Type B pancreatic cell (in vitro differentiated cells): ENCODE data around the gene DSCAM. TPM values are rescaled to one million over a fixed set of nuclear protein-coding genes. Genes with fewer than 3 reads are reported as not detected.

ENCODE experiments used
- DNase-seq: peaks from one replicate; pipeline ENCODE4 v3.0.0; 2021; ENCODE audit warnings: mixed read lengths; ENCODE audit not compliant: unreplicated experiment; ENCODE audit errors: extremely low spot score
- H3K27ac Mint-ChIP-seq: 2 replicates; pipeline ENCODE4 v1.8.0; 2021; ENCODE audit warnings: mild to moderate bottlenecking, mixed read lengths
- H3K27me3 Mint-ChIP-seq: 2 replicates; pipeline ENCODE4 v1.8.0; 2021; ENCODE audit warnings: mixed read lengths
- H3K36me3 Mint-ChIP-seq: 2 replicates; pipeline ENCODE4 v1.8.0; 2021; ENCODE audit warnings: mixed read lengths
- H3K4me1 Mint-ChIP-seq: one replicate; pipeline ENCODE4 v1.8.0; 2021; ENCODE audit warnings: mixed read lengths; ENCODE audit not compliant: unreplicated experiment
- H3K4me3 Mint-ChIP-seq: 2 replicates; pipeline ENCODE4 v1.8.0; 2021; ENCODE audit warnings: mild to moderate bottlenecking, mixed read lengths
- H3K9me3 Mint-ChIP-seq: 2 replicates; pipeline ENCODE4 v1.8.0; 2021; ENCODE audit warnings: mixed read lengths
- total RNA-seq: library from RNA; stranded (reverse); gene quantifications from 2 replicates; pipeline ENCODE4 v1.2.1, GENCODE V29; 2021; ENCODE audit warnings: low replicate concordance
- TF ChIP-seq, protein P1 (sequence below): fragments of 200-600 bp; sonication (generic); conservative IDR thresholded peaks from 2 replicates; pipeline ENCODE4 v1.5.0; 2021; ENCODE audit warnings: antibody characterized with exemption, mild to moderate bottlenecking

Gene DSCAM
- total RNA-seq, 1 donor from 2014 or later = 1.4 TPM

DNA sequence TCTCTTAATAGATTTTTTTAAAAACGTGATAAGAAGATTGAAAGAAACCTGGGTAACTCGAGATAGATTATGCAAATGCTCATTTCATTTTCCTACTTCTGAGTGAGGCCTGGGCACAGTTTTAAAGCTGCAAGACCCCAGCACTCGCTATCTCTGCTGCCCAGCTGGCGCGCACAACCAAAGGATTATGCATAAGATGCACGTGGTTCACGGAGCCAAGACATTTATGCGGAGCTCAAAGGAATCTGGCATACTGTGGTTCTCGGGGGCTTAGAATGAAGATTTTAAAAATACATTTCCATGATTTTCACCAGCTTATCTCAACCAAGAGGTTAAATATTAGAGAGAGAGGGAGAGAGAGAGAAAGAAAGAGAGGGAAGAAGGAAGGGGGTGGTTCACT, 210.9 kb downstream of the DSCAM start:
- Mint-ChIP-seq H3K9me3 (no peaks in the 10 kb centered on the region), H3K4me1 (peaks cover 17% of the 10 kb centered on the region), H3K27ac (no peak overlapping the region), H3K4me3 (no peak overlapping the region), H3K36me3 (no peaks in the 10 kb centered on the region), H3K27me3 (peaks cover 4% of the 10 kb centered on the region)
- TF ChIP-seq, protein P1, sequence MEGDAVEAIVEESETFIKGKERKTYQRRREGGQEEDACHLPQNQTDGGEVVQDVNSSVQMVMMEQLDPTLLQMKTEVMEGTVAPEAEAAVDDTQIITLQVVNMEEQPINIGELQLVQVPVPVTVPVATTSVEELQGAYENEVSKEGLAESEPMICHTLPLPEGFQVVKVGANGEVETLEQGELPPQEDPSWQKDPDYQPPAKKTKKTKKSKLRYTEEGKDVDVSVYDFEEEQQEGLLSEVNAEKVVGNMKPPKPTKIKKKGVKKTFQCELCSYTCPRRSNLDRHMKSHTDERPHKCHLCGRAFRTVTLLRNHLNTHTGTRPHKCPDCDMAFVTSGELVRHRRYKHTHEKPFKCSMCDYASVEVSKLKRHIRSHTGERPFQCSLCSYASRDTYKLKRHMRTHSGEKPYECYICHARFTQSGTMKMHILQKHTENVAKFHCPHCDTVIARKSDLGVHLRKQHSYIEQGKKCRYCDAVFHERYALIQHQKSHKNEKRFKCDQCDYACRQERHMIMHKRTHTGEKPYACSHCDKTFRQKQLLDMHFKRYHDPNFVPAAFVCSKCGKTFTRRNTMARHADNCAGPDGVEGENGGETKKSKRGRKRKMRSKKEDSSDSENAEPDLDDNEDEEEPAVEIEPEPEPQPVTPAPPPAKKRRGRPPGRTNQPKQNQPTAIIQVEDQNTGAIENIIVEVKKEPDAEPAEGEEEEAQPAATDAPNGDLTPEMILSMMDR = no peak
- no peak for DNase-seq

DNA sequence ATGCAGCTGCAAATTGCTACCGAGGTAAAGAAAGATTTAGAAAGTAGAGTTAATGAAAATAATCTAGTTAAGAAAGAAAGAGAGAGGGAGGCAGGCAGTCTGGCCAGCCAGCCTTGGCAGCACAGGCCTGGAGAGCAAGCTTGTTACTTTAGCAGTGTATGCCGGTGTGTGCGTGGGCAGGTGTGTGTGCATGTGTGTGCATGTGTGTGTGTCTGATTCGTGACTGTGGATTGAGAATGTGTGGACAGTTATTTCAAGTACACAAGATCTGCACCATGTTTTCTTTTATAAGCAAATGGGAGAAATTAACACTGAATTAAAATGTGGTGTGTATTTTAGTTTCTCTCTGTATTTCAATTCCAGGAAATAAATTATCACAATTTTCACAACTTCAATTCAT, 211.6 kb downstream of the DSCAM start:
- no peaks in the 10 kb centered on the region for H3K9me3 Mint-ChIP-seq
- H3K27ac Mint-ChIP-seq = no peak overlapping the region
- no peaks in the 10 kb centered on the region for H3K36me3 Mint-ChIP-seq
- no peak for DNase-seq
- no peak overlapping the region for H3K4me3 Mint-ChIP-seq
- H3K27me3 Mint-ChIP-seq = peaks cover 2% of the 10 kb centered on the region
- H3K4me1 Mint-ChIP-seq = peaks cover 11% of the 10 kb centered on the region
- TF ChIP-seq, protein P1 = no peak

DNA sequence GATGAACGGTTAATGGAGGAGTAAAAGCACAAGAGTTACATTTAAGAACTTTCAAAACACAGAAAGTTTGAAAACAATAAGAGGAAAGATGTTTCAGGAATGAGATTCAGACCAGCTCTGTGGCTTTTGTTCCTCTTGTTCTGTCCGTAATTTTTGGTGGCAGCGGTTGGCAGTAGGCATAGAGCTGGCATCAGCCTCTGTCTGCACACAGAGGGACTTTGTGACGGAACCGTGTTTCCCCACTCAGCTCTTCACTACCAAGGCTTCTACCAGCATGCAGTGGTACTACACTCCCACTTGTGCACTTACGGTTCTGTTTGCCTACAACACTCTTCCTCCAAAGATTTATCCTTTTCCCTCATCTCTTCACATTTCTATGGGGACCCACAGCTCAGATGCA, 212.8 kb downstream of the DSCAM start:
- no peak overlapping the region for H3K27ac Mint-ChIP-seq
- H3K36me3 Mint-ChIP-seq = no peaks in the 10 kb centered on the region
- H3K27me3 Mint-ChIP-seq = no peaks in the 10 kb centered on the region
- TF ChIP-seq, protein P1 = no peak
- no peaks in the 10 kb centered on the region for H3K9me3 Mint-ChIP-seq
- peaks cover 4% of the 10 kb centered on the region for H3K4me1 Mint-ChIP-seq
- DNase-seq = no peak
- H3K4me3 Mint-ChIP-seq = no peak overlapping the region

GRCh38 chr21:40633048-40633447, 213.9 kb downstream of the DSCAM start:
- TF ChIP-seq, protein P1 = no peak
- Mint-ChIP-seq H3K4me1 (peaks cover 4% of the 10 kb centered on the region), H3K36me3 (no peaks in the 10 kb centered on the region), H3K4me3 (no peak overlapping the region), H3K27me3 (no peaks in the 10 kb centered on the region), H3K27ac (no peak overlapping the region), H3K9me3 (no peaks in the 10 kb centered on the region)
- DNase-seq = no peak

- H3K36me3 Mint-ChIP-seq = no peaks in the 10 kb centered on the region
- no peaks in the 10 kb centered on the region for H3K27me3 Mint-ChIP-seq
- no peak overlapping the region for H3K4me3 Mint-ChIP-seq
- TF ChIP-seq, protein P1 = no peak
- H3K9me3 Mint-ChIP-seq = no peaks in the 10 kb centered on the region
- H3K27ac Mint-ChIP-seq = no peak overlapping the region
- H3K4me1 Mint-ChIP-seq = peaks cover 4% of the 10 kb centered on the region
- no peak for DNase-seq
These were observed 215.7 kb downstream of the DSCAM start for GRCh38 chr21:40631211-40631610.

- TF ChIP-seq, protein P1 = no peak
- Mint-ChIP-seq H3K27ac (no peak overlapping the region), H3K36me3 (no peaks in the 10 kb centered on the region), H3K27me3 (no peaks in the 10 kb centered on the region), H3K4me3 (no peak overlapping the region), H3K4me1 (no peaks in the 10 kb centered on the region), H3K9me3 (no peaks in the 10 kb centered on the region)
- DNase-seq = no peak
These were observed 221.0 kb downstream of the DSCAM start for GRCh38 chr21:40625991-40626390.
